Measurements from ENCODE around the gene RAPGEF4.

DNA sequence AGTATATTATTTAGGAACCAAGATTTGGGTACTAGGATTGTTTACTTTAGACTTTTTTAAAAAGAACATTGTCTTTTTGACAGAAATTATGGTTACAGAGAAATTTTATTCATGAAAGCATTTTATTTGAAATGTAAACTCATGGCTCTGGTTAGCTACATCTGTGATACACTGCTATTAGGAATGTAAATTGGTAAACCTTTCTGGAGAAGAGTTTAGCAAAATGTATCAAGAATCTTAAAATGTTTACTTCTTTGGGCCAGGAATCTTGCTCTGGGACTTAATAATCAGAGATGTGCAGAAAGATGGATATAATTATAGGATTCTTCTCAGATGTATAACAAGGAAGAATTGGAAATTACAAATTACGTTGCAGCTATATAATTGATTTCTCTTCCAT, 359.7 kb downstream of the RAPGEF4 start:
- TF ChIP-seq, protein P1, sequence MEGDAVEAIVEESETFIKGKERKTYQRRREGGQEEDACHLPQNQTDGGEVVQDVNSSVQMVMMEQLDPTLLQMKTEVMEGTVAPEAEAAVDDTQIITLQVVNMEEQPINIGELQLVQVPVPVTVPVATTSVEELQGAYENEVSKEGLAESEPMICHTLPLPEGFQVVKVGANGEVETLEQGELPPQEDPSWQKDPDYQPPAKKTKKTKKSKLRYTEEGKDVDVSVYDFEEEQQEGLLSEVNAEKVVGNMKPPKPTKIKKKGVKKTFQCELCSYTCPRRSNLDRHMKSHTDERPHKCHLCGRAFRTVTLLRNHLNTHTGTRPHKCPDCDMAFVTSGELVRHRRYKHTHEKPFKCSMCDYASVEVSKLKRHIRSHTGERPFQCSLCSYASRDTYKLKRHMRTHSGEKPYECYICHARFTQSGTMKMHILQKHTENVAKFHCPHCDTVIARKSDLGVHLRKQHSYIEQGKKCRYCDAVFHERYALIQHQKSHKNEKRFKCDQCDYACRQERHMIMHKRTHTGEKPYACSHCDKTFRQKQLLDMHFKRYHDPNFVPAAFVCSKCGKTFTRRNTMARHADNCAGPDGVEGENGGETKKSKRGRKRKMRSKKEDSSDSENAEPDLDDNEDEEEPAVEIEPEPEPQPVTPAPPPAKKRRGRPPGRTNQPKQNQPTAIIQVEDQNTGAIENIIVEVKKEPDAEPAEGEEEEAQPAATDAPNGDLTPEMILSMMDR (IDR thresholded peaks at IDR 0.05; ENCODE audit: low read depth, low read length, poor library complexity, severe bottlenecking): no peak
- TF ChIP-seq EZH2phosphoT487 (IDR thresholded peaks at IDR 0.05; ENCODE audit: borderline replicate concordance, low read length): no peak
